Activated CD4-positive, alpha-beta T cell treated with anti-CD3 and anti-CD28 coated beads, Interleukin-2, Interleukin-6, amounts not matched to agents 100 ng/mL and 50 ng/mL, durations not matched to agents 16 hours and 8 hours (primary cell): ENCODE results near the gene C2CD5.
"Not testable (repeated sequence)": the region's sequence is repeated elsewhere in the genome, so short reads cannot be mapped to it uniquely, and the experiment has no call there.

Experiments
- DNase-seq: peaks from one replicate; pipeline ENCODE4 v3.0.0-alpha.2; 2020

C2CD5 gene

GRCh38 chr12:22474970-22475720, 69.2 kb downstream of the C2CD5 start:
- no peak for DNase-seq

GRCh38 chr12:22473212-22473611, 71.1 kb downstream of the C2CD5 start:
- no peak for DNase-seq

- no peak for DNase-seq
Observed at GRCh38 chr12:22467190-22467589, 77.2 kb downstream of the C2CD5 start.

- no peak for DNase-seq
Observed at GRCh38 chr12:22463306-22463705, 81.0 kb downstream of the C2CD5 start.

- no peak for DNase-seq
Observed at GRCh38 chr12:22461786-22462185, 82.6 kb downstream of the C2CD5 start.

DNA sequence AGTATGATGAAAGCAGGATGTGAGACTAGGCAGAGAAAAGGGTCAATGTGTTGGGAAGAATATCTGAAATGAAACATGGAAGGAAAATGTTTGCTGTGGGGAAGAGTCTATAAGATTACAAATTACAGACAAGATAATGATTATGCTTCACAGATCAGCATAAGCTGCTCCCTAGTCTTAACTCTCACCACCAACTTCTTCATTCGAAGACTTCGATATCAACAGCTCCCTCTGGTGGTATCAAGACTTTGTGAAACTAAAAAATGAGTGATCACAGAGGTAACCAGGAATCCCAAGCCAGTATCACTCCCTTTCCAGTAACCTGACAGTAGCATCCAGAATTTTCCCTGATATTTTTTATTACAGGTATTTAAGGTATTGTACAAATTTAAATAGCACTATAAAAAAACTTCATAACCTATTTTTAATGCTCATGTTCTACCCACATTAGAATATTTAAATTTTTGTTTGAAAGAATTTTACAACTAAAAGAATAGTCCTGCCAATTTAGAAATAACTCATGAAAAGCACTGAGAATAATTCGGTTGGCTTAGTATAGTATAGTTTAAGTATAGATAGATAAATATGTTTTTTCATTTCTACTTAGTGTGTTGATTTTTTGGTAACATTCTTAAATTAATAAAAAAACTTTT, 84.4 kb downstream of the C2CD5 start:
- peak; percentile 51 for DNase-seq

DNA sequence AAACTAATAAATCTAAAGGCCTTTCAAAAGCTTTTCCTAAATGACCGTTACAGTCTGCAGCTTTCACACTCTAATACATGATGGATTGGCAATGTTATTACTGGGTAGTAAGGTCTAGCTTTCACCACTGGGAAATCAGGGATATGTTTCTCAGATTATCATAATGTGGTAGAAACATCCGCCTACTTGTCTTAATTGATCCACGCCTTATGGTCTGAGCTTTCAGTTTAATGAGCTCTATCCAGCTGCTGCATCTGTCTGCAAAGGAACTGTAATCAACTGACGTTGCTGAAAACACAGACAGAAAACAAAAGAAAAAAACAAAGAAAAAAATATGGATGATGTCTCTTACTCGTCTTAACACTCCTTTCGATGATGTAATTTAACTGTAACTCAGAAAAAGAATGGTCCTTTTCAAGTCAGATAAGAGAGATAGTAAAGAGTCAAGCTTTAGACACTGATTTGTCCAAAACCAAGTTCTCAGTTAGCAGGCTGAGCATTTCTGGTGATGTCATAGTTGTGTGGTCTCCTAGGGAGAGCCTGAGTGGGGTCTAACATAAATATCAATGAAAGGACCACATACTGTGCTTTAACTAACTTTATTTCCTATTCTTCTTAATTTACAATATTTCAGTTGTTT, 85.9 kb downstream of the C2CD5 start:
- no peak for DNase-seq

DNA sequence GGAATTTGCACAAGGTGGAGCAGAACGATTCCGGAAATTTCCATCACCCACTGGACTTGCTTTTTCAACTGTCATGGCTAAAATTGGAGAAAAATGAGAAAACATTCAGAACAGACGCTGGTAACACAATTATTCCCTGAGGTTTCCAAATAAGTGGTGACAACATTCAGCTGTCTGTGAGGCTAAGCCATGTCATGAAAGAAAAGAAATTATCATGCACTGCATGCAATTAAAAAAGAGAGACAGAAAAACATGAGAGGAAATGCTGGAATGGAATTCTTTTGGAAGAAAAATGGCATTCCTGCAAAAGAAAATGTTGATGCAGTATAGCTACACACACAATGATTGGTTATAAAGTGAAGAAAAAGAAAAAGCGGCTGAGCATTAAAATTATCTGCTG, 87.3 kb downstream of the C2CD5 start:
- no peak for DNase-seq

- DNase-seq = no peak
Observed at GRCh38 chr12:22453511-22453910, 90.8 kb downstream of the C2CD5 start.

GRCh38 chr12:22447223-22447622, 97.1 kb downstream of the C2CD5 start:
- DNase-seq = no peak

DNA sequence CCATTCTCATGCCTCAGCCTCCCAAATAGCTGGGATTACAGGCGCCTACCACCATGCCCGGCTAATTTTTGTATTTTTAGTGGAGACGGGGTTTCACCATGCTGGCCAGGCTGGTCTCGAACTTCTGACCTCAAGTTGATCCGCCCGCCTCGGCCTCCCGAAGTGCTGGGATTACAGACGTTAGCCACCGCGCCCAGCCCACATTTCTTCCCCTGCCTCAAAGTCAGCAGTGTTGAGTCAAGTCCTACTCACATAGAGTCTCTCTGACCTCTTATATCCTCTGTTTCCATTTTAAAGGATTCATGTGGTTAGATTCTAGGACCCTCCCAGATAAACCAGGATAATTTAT, 100.1 kb downstream of the C2CD5 start:
- DNase-seq = not testable (repeated sequence)

DNA sequence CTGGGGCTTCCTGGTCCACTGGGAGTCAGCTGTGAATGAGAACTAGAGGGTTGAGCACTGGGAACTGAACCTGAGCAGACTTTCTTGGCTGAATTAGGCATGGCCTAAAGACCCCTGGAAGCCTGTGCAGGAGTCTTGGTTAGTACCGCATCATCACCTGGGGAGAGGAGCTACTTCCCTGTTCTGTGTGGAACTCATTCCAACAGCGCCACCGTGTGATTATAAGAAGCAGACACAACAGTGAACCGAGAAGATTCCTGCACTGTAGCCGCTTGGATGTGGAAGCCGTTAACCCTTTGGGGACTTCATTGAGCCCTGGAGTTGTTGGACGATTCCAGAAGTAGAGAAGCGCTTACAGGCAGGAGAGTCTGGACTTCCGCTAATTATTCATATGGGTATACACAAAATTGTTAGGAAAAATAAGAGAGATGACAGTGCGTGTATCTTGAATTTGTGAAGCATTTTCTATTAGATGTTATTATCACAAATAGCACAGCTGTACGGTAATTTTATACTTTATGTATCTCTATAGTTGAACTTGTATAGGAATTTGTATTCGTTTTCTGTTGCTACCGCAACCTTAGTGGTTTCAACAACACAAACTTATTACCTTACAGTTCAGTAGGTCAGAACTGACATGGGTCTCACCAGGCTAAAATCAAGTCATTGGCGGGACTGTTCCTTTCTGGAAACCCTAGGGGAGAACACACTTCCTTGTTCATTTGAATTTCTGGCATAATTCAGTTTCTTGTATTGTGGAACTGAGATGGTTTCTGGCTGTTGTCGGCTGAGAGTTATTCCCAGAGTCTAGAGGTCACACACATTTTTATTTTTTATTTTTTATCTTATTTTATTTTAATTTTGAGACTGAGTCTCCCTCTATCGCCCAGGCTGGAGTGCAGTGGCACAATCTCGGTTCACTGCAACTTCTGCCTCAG, 100.7 kb downstream of the C2CD5 start:
- peak; percentile 79 for DNase-seq

GRCh38 chr12:22437031-22437806, 107.1 kb downstream of the C2CD5 start:
- DNase-seq = no peak

GRCh38 chr12:22435583-22435982, 108.8 kb downstream of the C2CD5 start:
- DNase-seq = no peak

DNA sequence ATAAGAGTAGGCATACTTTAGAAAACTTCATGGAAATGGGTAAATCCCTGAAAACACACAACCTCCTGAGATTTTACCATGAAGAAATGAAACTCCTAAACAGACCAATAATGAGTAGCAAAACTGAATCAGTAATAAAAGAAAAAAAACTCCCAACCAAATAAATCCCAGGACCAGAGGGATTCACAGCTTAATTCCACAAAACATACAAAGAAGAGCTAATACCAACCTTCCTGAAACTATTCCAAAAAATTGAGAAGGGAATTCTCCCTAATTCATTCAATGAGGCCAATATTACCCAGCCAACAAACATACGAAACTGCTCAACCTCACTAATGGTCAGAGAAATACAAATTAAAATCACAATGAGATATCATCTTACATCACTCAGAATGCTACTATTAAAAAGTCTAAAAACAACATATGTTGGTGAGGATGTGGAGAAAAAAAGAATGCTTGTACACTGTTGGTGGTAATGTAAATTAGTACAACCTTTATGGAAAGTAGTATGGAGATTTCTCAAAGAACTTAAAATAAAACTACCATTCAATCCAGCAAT, 112.6 kb downstream of the C2CD5 start:
- no peak for DNase-seq

DNA sequence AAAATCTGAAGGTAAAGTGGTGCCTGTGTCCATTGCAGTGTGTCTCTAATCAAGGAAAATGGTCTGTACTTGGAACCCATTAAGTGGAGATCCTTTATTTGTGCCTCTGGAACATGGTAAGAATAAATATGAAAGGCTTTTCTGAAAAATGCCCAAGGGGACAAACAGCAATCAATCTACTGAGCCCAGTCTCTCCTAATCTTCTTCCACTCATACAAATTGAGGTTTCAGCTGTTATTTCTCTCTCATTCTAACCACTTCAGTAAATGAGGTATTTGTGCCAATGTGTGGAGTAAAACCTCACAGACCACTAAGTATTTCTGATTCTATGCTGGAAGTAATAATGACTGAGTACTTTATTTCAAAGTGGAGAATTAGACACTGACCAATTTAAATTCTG, 127.5 kb downstream of the C2CD5 start:
- DNase-seq = no peak

- DNase-seq = no peak
Observed at GRCh38 chr12:22415342-22416309, 128.7 kb downstream of the C2CD5 start.

DNA sequence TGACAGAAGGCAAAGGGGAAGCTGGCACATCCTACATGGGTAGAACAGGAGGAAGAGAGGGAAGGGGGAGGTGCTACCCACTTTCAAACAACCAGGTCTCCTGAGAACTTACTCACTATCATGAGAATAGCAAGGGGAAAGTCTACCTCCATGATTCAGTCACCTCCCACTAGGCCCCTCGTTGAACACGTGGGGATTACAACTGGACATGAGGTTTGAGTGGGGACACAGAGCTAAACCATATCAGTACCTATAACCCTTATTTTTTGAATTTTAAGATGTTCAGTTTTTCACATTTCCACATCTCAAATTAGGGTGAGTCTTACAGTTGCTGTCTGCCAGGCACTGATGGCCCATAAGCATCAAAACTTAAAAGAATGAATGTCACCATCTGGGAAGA, 129.6 kb downstream of the C2CD5 start:
- no peak for DNase-seq

GRCh38 chr12:22413592-22413991, 130.8 kb downstream of the C2CD5 start:
- DNase-seq = no peak

DNA sequence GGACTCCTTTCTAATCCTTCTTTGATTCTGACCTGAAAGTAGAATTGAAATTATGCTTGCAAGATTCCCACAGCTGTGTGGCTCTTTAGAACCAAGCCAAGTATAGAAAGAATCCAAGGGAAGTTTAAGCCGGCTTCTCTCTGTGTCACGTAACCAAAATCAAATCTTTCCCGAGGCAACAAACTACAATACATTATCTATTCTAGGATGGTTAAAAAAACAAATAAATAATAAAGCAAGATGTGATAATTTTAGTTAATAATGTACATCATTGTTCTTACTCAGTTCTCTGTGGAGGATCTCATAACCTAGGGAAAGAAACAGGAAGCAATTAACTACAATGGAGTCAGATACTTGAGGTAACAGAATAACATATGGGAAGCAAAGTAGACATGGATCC, 131.8 kb downstream of the C2CD5 start:
- DNase-seq = no peak

DNA sequence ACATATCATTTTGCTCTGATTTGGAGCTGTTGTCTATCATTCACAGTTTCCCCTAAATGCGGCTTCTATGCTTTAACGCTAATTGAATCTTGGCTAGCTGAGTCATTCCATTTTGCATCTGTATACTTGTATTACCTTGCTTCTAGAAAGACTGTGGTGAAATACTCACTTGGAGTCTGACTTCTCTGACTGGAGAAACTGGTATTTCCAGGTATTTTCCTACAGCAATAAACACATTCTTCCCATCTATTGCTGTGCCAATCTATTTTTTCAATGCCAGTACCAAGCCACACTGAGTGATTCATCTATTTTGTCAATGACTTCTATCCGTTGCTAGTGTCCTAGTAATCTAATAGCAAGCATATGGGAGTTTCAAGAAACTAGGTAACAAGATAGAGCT, 133.9 kb downstream of the C2CD5 start:
- DNase-seq = peak; percentile 49
